Urothelium cell line (cell line): ENCODE measurements around the gene ARMC2.
"Not testable (repeated sequence)": the region's sequence is repeated elsewhere in the genome, so short reads cannot be mapped to it uniquely, and the experiment has no call there.

Experiments
- DNase-seq: peaks from one replicate; pipeline ENCODE4 v3.0.0; 2011; ENCODE audit warnings: low spot score, mixed read lengths
- FAIRE-seq: peaks from 2 replicates; lab custom pipeline; 2011; peaks lifted over from hg19 to GRCh38; lab: Jason Lieb, UNC

ARMC2 gene

DNA sequence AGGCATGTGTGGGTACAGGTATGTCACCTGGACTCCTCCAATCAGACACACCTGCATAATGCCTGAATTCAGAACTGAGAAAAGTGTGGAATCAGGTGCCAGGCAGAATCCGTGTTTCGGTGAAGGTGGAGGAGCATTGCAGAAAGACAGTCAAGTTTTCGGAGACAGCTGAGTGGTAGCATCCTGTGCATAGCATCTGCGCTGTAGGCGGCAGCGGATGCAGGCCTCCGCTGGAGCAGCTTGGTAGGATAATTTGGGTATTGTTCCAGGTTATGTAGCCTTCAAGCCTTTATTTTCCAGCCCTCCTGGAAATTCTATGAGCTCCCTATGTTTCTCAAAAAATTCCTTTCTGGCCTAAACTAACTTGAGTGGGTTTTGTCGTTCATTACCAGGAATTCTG is 15.5 kb upstream of the ARMC2 start:
- no peak for FAIRE-seq
- no peak for DNase-seq

DNA sequence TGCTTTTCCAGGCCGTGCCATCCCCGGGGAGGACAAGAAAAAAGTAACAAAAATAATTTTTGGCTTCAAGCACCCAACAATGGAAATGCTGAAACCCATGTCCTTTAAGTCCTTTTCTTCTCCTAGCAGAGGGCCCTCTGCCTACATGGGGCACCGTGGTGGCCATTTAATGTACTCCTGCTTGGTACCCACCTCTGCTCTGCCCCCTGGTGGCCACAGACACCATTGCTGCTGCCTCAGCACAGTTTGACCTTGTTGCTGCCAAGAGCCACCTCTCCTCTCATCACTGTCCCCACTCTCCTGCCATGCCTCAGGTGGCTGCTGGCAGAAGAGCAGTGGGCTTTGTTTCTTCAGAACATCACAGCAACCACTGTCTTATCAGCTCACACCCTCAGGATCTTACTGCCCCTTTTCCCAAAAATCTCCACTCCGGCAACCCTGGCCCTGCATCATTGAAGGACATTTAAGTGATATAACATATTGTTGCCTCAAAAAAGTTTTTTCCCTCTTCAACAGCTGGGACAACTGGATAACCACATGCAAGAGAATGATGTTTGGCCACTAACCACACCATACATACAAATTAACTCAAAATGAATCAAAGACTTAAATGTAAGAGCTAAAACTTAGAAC is 12.9 kb upstream of the ARMC2 start:
- peak; percentile 48 for FAIRE-seq
- peak; percentile 70 for DNase-seq

- DNase-seq (no peak), FAIRE-seq (no peak)
Measured at GRCh38 chr6:108836061-108836460, 12.2 kb upstream of the ARMC2 start.

GRCh38 chr6:108837236-108837971 is 10.8 kb upstream of the ARMC2 start:
- FAIRE-seq, result no peak

DNA sequence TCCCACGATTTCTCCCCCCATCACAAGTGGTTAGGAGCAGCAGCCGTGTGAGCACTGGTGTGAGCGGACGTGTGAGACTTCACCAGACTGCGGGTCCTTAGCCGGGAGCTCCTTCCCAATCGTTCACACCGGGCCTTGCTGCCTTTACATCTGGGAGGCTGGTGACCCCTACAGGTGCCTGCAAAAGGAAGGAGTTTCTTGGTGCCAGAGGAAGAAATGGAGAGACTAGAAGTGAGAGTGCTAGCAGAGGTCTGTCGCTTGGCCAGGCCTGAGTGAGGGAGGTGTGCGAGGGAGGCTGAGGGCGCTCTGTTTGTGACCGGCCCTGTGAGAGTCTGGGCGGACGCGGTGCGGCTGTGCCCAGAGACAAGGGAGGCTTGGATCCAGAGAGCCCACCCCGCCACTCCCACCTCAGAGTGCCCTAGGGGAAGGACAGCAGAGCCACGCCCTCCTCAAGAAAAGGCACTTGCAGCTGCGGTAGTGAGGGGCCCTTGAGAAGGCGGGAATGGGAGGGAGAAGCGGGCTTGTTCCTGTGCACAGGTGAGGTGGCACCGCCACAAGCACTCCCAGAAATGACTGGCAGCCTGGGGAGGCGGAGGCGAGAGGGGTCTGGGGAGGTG is 10.0 kb upstream of the ARMC2 start:
- no peak for FAIRE-seq

More at GRCh38 chr6:108837236-108837971, 10.8 kb upstream of the ARMC2 start:
- DNase-seq, result no peak

DNA sequence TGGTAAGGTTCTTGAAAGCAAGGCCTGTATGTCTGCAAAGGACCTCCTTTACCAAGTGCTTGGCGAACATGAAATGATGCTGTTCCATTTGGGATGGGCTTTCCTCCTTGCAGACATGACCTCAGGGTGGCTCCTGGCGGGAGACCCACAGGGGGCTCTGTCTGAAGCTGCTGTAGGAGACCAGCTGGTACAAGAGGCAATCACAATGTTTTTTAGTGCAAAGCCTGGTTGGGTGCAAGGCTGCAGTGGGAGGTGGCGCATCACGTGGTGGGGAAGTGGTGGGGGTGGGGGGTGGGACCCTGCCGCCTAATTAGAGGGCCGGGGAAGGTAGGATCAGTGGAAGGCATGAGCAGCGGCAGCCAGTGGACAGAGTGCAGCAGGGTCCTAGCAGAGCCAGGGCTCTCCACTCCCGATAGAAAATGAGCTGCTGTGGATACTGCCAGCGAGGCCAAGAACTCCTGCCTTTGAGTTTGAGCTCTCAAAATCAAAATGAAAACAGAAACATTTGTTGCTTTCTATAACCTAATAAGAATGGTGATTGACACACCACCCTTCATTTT is 9.1 kb upstream of the ARMC2 start:
- no peak for FAIRE-seq
- no peak for DNase-seq

More for the DNA sequence above, 10.0 kb upstream of the ARMC2 start:
- no peak for DNase-seq

DNA sequence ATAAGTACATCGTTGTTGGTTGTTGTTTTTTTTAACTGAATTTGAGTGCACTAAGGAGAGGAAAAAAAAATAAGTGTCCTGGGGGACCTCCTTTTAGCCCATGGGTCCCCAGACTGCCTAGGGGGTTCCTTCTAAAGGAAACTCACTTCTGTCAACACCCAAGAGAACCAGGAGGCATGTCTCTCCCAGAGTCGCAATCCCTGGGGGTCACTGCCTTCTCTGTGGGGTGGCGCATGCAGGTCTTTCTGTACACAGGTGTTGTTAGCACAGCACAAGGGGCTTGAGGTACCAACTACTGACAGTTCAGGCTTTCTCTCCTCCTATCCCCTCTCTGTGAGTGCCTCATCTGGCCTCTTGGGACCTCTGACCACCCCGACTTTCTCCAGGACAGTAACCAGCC is 7.3 kb upstream of the ARMC2 start:
- FAIRE-seq (no peak), DNase-seq (no peak)

- DNase-seq (no peak), FAIRE-seq (no peak)
Measured at GRCh38 chr6:108841377-108841855, 6.8 kb upstream of the ARMC2 start.

GRCh38 chr6:108844135-108844534 is 4.1 kb upstream of the ARMC2 start:
- DNase-seq (no peak), FAIRE-seq (no peak)

DNA sequence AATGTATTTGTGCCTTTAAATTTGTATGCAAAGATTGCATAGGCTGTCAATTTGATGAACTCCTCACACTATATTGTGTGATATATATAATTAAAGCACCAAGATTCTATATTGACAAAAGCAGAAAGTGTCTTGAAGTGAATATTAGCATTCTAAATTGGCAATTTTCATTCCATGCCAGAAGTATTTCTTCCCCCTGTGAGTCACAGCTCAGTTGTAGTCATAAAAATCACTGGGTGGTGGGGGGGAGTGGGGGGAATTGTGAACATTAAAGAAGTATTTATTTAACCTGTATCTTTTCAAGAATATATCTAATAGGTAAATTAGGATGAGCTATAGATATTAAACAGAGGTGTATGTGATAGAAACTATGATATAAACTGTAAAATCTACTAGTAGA is 3.1 kb upstream of the ARMC2 start:
- no peak for FAIRE-seq
- DNase-seq, result no peak

GRCh38 chr6:108846101-108846500 is 2.1 kb upstream of the ARMC2 start:
- no peak for DNase-seq
- FAIRE-seq, result no peak

DNA sequence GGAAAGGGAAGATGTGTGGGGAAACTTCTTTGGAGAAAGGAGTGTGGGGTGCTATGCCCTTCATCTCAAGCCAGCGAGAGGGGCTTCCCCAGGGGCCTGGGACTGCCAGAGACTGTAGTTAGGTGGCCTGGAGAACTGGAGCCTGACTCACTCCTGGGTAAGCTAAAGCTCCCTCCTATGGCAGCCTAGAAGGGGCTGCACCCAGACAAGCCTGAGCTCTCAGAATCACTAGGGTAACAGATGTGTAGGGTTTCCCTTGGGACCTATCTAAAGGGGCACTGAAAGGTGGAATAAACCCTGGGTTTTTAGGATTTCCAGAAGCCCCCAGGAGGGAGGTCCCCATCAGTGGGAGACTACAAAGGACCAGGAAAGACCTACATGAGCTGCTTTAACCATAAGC is 1.6 kb upstream of the ARMC2 start:
- DNase-seq (no peak), FAIRE-seq (no peak)

DNA sequence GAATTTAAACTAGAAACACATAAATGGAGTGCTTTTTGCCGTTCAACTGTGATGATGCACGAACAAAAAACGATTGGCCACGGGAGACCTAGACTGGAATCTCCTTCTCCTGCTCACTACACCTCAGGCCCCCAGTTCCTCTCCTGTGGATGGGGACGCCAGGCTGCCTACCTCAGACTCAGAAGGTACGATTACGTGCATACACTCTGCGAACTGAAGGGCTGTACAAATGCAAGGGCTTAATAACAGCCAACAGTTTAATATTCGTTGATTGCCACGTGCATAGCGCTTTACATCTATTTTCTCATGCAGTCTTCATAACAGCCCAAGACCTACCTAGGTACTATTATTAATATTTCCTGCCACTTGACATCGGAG is 495 bp upstream of the ARMC2 start:
- no peak for FAIRE-seq

GRCh38 chr6:108850669-108851465 is 2.6 kb downstream of the ARMC2 start:
- FAIRE-seq (no peak), DNase-seq (no peak)

More for the DNA sequence above, 495 bp upstream of the ARMC2 start:
- DNase-seq, result no peak

DNA sequence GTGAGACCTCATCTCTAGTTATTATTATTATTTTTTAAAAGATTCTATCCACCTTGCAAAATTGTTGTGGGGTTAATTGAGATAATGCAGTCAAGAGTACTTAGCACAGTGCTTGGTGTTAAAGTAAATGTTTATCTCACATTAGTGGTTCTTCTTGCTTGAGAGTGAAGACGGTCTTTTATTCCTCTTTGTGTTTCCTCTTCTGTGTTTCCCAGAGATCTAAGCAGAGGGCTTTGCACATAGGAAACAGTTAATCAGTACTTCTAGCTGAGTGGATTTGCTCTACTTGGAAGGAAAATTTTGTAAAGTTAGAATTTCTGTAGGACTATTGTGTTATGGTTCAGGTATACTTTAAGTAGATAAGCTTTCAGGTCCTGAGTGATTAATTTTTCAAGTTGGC is 3.5 kb downstream of the ARMC2 start:
- FAIRE-seq (no peak), DNase-seq (no peak)

- no peak for FAIRE-seq
- DNase-seq, result no peak
Measured at GRCh38 chr6:108853077-108853476, 4.9 kb downstream of the ARMC2 start.

DNA sequence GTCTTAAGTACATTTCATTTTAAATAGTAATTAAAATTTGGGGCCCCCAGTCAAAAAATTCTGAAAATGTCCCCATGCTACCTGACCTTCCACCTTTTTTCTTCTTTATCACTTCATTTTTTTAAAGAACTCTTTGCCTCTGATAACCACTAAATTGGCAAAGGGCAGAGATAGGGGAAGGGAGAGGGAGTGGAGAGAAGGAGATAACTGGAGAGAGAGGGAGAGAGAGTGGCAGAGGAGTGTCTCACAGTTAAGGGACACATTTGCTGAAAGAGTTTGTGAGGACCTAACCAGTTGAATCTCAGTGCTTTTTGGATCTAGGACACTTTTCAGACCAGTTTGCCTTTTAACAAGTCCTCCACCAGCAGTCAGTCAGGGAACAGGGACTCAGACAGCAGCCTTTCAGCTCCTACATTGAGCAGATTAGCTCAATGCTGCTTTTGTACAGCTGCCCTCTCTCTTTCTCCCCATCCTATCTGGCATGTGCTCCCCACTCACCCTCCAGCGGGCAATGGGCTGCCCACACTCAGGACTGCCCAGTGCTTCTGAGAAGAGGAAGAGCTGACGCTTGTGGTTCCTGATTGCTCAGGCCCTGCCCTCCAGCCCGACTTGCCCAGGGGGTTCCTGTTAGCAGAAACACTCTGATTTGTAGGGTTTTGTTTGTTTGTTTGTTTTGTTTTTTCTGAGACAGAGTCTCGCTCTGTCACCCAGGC is 14.4 kb downstream of the ARMC2 start:
- no peak for FAIRE-seq
- no peak for DNase-seq

DNA sequence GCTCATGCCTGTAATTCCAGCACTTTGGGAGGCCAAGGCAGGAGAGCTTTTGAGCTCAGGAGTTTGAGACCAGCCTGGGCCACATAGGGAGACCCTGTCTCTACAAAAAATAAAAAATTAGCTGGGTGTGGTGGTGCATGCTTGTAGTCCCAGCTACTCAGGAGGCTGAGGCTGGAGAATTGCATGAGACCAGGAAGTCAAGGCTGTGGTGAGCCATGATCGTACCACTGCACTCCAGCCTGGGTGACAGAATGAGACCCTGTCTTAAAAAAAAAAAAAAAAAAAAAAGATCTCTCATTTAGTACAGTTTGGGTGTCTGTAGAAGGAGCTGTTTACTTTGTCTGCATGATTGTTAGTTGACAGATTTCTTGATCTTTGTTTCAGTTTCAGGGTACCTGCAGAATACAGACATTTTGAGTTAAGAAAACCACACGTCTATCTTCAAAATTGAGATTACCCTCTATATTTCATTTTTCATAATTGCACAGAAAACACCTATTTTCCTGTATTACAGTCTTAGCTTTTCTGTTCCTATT is 17.6 kb downstream of the ARMC2 start:
- FAIRE-seq, DNase-seq: not testable (repeated sequence)

DNA sequence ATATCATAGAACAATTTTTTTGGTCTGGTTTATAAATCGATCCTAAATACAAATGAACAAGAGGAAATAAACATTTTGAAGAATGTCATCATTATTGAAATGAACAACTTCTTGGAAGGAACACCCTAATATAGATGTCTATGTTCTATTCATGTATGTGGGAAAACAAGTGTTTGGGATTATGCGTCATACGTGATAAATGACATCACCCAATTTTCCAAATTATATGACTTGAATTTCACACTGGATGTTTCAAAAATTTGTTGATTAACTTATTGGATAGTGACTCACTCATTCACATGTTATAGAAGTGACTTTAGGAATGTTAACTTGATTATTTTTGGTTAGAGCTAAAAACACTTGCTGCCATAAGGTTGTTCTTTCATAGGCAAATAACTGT is 18.6 kb downstream of the ARMC2 start:
- no peak for FAIRE-seq
- DNase-seq, result no peak

DNA sequence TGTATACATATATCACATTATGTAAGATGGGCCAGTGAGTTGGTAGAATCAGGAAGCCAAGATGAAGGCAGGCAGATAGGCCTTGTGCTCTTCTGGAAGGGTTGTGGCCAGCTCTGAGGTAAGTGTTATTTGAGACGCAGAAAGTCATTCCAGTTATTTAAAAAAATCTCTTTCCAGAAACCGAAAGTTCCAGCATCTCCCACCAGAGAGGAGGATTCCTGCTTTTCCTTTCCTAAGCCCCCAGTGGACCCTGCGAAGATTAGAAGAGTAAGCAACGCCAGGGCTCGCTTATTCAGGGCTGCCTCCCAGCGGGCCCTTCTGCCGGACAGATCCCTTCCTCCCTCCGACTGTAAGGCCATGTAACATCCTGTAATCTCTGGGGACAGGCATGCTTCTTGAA is 20.4 kb downstream of the ARMC2 start:
- FAIRE-seq, result no peak
- DNase-seq, result no peak
